ENCODE results near the gene LRP1B.

GRCh38 chr2:141348481-141348880 is 782.3 kb downstream of the LRP1B start:
- no peak for TF ChIP-seq EP300 (IDR thresholded peaks at IDR 0.05; ENCODE audit: borderline replicate concordance)
- TF ChIP-seq CEBPB (IDR thresholded peaks at IDR 0.05), result no peak
- TF ChIP-seq YY1 (IDR thresholded peaks at IDR 0.05; ENCODE audit: low read depth), result no peak
- TF ChIP-seq TAF1 (IDR thresholded peaks at IDR 0.05; ENCODE audit: low read depth), result no peak

Measured in Ishikawa (cell line).